ENCODE results near the gene HBS1L. TPM values are rescaled to one million over a fixed set of nuclear protein-coding genes. Genes with fewer than 3 reads are reported as not detected.

The HBS1L gene
- polyA plus RNA-seq, 3 donors: 16.0 to 48.9 (median 36.3) TPM

DNA sequence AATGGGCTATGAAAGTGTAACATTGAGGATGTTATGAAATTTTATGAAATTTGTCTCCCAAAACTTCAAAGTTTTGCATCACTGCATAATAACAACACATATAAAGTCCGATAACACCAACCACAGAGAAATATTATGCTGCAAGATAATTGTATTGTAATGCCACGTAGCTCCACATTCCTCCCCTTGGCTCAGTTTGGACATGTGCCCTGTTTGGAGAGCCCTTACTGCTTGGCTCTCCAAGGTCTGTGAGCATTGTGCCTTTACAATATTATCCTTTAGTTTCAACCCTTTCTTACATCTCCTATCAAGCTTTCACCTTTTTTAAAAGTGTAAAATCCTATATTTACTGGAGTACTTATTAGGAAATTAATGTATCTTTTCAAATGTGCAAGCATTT, 10.8 kb downstream of the HBS1L start:
- Mint-ChIP-seq H3K4me3 (no peak overlapping the region), H3K4me1 (peaks cover 28% of the 10 kb centered on the region), H3K27me3 (ENCODE audit: low read depth in 3 of 3) (no peaks in the 10 kb centered on the region), H3K36me3 (peaks cover 35 to 39% of the 10 kb centered on the region in 2 donors), H3K27ac (peak overlapping the region in 4 of 7 donors; percentile 12 to 57 (median 31)), H3K9me3 (no peaks in the 10 kb centered on the region)
- Histone ChIP-seq H3K27ac (ENCODE audit: low read depth in 1 of 2, low read length in 2 of 2) (no peak overlapping the region), H3K4me3 (replicated peaks in 1 of 3; ENCODE audit: low read depth in 2 of 3, low read length in 3 of 3) (no peak overlapping the region), H3K9ac (ENCODE audit: insufficient read depth, low read length, poor library complexity, severe bottlenecking) (no peak overlapping the region), H3K4me1 (ENCODE audit: control insufficient read depth in 1 of 2, insufficient read depth in 2 of 2, low read length in 2 of 2) (peaks cover 10 to 19% of the 10 kb centered on the region in 2 donors), H3K27me3 (ENCODE audit: control insufficient read depth in 2 of 2, insufficient read depth in 2 of 2, low read length in 2 of 2) (no peaks in the 10 kb centered on the region), H3K9me3 (replicated peaks in 1 of 2; ENCODE audit: control insufficient read depth in 1 of 2, insufficient read depth in 1 of 2, low read length in 2 of 2) (no peaks in the 10 kb centered on the region), H3K36me3 (replicated peaks in 1 of 2; ENCODE audit: control insufficient read depth in 1 of 2, insufficient read depth in 2 of 2, low read length in 2 of 2) (peaks cover 29 to 55% of the 10 kb centered on the region in 2 donors), H4K20me1 (ENCODE audit: insufficient read depth, low read length) (peaks cover 58% of the 10 kb centered on the region), H3K79me2 (ENCODE audit: insufficient read depth, low read length) (peaks cover 89% of the 10 kb centered on the region), H2AFZ (ENCODE audit: insufficient read depth, low read depth, low read length, poor library complexity, severe bottlenecking) (no peak overlapping the region), H3K4me2 (replicated peaks; ENCODE audit: extremely low read depth, low read length, poor library complexity, severe bottlenecking) (no peak overlapping the region)
- intact Hi-C loops (cut with micrococcal nuclease): no loop called here
- no peak for DNase-seq
- TF ChIP-seq, protein P1, sequence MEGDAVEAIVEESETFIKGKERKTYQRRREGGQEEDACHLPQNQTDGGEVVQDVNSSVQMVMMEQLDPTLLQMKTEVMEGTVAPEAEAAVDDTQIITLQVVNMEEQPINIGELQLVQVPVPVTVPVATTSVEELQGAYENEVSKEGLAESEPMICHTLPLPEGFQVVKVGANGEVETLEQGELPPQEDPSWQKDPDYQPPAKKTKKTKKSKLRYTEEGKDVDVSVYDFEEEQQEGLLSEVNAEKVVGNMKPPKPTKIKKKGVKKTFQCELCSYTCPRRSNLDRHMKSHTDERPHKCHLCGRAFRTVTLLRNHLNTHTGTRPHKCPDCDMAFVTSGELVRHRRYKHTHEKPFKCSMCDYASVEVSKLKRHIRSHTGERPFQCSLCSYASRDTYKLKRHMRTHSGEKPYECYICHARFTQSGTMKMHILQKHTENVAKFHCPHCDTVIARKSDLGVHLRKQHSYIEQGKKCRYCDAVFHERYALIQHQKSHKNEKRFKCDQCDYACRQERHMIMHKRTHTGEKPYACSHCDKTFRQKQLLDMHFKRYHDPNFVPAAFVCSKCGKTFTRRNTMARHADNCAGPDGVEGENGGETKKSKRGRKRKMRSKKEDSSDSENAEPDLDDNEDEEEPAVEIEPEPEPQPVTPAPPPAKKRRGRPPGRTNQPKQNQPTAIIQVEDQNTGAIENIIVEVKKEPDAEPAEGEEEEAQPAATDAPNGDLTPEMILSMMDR (IDR thresholded peaks at IDR 0.05): no peak
- WGBS (ENCODE audit: insufficient coverage): no CpG with 5 or more reads among the region's 2 CpGs

DNA sequence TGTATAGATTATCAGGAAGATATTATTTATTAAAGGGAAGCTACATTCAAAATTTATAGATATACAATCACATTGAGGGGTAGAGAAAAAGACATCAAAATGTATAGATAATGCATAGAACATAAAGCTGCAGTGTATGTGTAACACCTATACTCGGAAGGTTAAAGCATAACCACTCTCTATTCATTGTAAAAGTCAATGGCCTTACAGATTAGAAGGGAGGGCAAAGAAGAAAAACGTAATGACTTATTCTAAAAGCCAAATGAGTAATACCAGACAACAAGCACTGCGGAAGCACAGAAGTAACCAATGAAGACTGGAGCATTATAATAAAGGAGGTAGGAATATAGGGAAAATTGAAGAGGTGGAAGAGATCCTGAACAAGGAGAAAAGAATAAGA, 11.3 kb downstream of the HBS1L start:
- H3K4me3 Mint-ChIP-seq: no peak overlapping the region
- peaks cover 33 to 39% of the 10 kb centered on the region in 2 donors for H3K36me3 Mint-ChIP-seq
- H3K4me1 ChIP-seq (ENCODE audit: control insufficient read depth in 1 of 2, insufficient read depth in 2 of 2, low read length in 2 of 2): peaks cover 10 to 19% of the 10 kb centered on the region in 2 donors
- no peaks in the 10 kb centered on the region for H3K27me3 Mint-ChIP-seq (ENCODE audit: low read depth in 3 of 3)
- no peaks in the 10 kb centered on the region for H3K27me3 ChIP-seq (ENCODE audit: control insufficient read depth in 2 of 2, insufficient read depth in 2 of 2, low read length in 2 of 2)
- H3K27ac Mint-ChIP-seq: peak overlapping the region in 3 of 7 donors; percentile 19 to 43 (median 41)
- H3K4me1 Mint-ChIP-seq: peaks cover 28% of the 10 kb centered on the region
- TF ChIP-seq, protein P1 (IDR thresholded peaks at IDR 0.05): no peak
- H3K27ac ChIP-seq (ENCODE audit: low read depth in 1 of 2, low read length in 2 of 2): no peak overlapping the region
- peaks cover 53% of the 10 kb centered on the region for H4K20me1 ChIP-seq (ENCODE audit: insufficient read depth, low read length)
- no peaks in the 10 kb centered on the region for H3K9me3 Mint-ChIP-seq
- no peak overlapping the region for H3K4me3 ChIP-seq (replicated peaks in 1 of 3; ENCODE audit: low read depth in 2 of 3, low read length in 3 of 3)
- no CpG with 5 or more reads among the region's 3 CpGs for WGBS (ENCODE audit: insufficient coverage)
- intact Hi-C loops (cut with micrococcal nuclease): no loop called here
- DNase-seq: no peak
- no peaks in the 10 kb centered on the region for H3K9me3 ChIP-seq (replicated peaks in 1 of 2; ENCODE audit: control insufficient read depth in 1 of 2, insufficient read depth in 1 of 2, low read length in 2 of 2)
- no peak overlapping the region for H3K4me2 ChIP-seq (replicated peaks; ENCODE audit: extremely low read depth, low read length, poor library complexity, severe bottlenecking)
- H3K79me2 ChIP-seq (ENCODE audit: insufficient read depth, low read length): peaks cover 84% of the 10 kb centered on the region
- H3K9ac ChIP-seq (ENCODE audit: insufficient read depth, low read length, poor library complexity, severe bottlenecking): no peak overlapping the region
- H3K36me3 ChIP-seq (replicated peaks in 1 of 2; ENCODE audit: control insufficient read depth in 1 of 2, insufficient read depth in 2 of 2, low read length in 2 of 2): peaks cover 26 to 54% of the 10 kb centered on the region in 2 donors
- H2AFZ ChIP-seq (ENCODE audit: insufficient read depth, low read depth, low read length, poor library complexity, severe bottlenecking): no peak overlapping the region
